Omental fat pad (tissue), 4 donors: ENCODE results near the gene NRG3. TPM values are rescaled to one million over a fixed set of nuclear protein-coding genes. Genes with fewer than 3 reads are reported as not detected.

ENCODE experiments used
- ATAC-seq: fragments of 150-250 bp; one replicate; pipeline ENCODE4 v1.9.1; 2016; ENCODE audit warnings: mild to moderate bottlenecking, moderate library complexity; ENCODE audit not compliant: low FRiP score
- DNase-seq: peaks from one replicate; pipeline ENCODE4 v3.0.0-alpha.2; 2019; ENCODE audit warnings: low spot score
- total RNA-seq, 4 donors: library from RNA; depleted of rRNA; stranded (reverse); fragments of >200 nt; gene quantifications; one replicate each; pipeline ENCODE4 v1.1.0, GENCODE V29; 2016
- TF ChIP-seq, protein P1 (sequence below), 3 donors: fragments of 450-650 bp; IDR thresholded peaks; one replicate each; pipeline ENCODE4 v1.5.1; 2016 to 2017; ENCODE audit warnings: antibody characterized with exemption in 3 of 3, mild to moderate bottlenecking in 3 of 3, moderate library complexity in 2 of 3

NRG3 gene
- total RNA-seq, 4 donors from 2014 or later: 0.19 to 0.47 (median 0.38) TPM; not detected in 1

DNA sequence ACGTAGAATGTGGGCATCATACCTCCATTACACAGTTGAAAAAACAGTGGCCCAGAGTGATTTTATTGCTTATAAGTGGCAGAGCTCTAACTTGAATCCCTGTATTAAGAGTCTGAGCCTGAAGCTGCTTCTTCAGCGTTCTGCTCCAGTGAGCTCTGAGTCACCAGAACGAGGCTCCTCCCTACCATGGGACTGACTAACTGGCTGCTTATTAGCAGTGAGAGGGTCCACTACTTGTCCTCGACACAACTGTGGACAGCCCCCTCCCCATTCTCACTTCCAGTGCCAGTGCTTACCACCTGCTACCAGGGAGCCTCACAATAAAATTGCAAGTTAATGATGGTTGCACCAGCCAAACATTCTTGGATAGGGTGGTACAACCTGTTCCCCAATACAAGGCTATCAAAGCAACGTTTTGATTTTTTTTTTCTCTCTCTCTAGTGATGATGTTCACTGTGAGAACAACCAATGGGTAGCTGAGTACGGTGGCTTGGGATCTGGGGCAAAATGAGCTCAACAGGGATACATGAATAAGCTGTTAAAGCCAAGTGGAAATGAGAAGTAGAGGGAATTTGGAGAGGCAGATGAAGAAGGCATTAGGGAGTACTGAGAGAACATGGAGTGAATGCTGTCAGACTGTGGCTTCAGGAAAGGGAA lies 2.7 kb upstream of the NRG3 start:
- TF ChIP-seq, protein P1, sequence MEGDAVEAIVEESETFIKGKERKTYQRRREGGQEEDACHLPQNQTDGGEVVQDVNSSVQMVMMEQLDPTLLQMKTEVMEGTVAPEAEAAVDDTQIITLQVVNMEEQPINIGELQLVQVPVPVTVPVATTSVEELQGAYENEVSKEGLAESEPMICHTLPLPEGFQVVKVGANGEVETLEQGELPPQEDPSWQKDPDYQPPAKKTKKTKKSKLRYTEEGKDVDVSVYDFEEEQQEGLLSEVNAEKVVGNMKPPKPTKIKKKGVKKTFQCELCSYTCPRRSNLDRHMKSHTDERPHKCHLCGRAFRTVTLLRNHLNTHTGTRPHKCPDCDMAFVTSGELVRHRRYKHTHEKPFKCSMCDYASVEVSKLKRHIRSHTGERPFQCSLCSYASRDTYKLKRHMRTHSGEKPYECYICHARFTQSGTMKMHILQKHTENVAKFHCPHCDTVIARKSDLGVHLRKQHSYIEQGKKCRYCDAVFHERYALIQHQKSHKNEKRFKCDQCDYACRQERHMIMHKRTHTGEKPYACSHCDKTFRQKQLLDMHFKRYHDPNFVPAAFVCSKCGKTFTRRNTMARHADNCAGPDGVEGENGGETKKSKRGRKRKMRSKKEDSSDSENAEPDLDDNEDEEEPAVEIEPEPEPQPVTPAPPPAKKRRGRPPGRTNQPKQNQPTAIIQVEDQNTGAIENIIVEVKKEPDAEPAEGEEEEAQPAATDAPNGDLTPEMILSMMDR (IDR thresholded peaks at IDR 0.05): no peak
- no peak for ATAC-seq
- DNase-seq: no peak

- TF ChIP-seq, protein P1 (IDR thresholded peaks at IDR 0.05): no peak
- ATAC-seq (no peak), DNase-seq (no peak)
These were observed 1.6 kb upstream of the NRG3 start for GRCh38 chr10:81873231-81873931.

- TF ChIP-seq, protein P1 (IDR thresholded peaks at IDR 0.05): no peak
- ATAC-seq: peak; percentile 73
- no peak for DNase-seq
These were observed 820 bp upstream of the NRG3 start for GRCh38 chr10:81873932-81874816.

- TF ChIP-seq, protein P1 (IDR thresholded peaks at IDR 0.05): no peak
- DNase-seq: no peak
- no peak for ATAC-seq
These were observed 666 bp downstream of the NRG3 start for GRCh38 chr10:81875467-81876252.

DNA sequence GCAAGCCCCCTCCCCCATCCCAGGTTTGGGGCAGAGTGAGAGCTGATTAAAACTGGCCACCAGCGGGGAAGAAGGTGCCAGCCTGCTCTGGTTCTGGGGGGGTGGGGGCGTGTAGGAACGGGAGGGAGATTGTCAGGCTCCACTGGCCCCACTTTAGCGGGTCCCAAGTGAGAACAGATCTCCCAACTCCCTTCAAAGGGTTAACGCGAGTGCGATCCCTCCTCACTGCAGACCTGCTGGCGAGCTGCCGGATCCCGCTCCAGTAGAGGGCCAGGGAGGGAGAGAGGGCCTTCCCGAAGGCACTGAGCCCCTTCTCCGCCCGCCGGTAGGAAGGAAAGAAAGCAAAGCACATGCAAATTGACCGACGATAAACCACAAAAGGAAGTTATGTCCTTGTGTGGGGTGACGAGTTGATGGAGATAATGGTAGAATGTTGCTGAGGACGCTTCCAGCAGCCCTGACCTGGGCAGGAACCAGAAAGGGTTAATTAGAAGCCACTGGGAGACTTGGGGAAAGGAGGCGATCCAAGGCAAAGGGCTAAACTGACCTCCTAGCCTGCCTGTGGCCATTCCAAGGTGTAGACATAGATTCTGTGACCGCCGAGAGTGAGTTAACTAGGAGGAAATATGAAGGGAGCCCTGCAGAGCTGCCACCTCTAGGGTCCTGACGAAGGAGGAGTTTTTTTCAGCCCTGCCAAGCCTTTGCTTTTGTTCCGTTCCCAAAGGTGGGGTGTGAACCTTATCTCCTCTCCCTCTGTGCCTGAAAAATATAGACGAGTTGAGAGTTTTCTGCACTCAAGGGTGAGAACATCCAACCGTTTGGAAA lies 1.5 kb downstream of the NRG3 start:
- peak; percentile 17 for ATAC-seq
- DNase-seq: no peak

More for the DNA sequence above, 1.5 kb downstream of the NRG3 start:
- TF ChIP-seq, protein P1 (IDR thresholded peaks at IDR 0.05): no peak
